ENCODE data around the gene ADGRF5.

- TF ChIP-seq CTCF (conservative IDR thresholded peaks at IDR 0.05; ENCODE audit: low read depth in 2 of 2) (peak; percentile 79 to 100), EZH2 (IDR thresholded peaks at IDR 0.05; ENCODE audit: low read depth, unreplicated experiment) (no peak), POLR2AphosphoS5 (IDR thresholded peaks at IDR 0.05; ENCODE audit: low read depth) (no peak), REST (IDR thresholded peaks at IDR 0.05; ENCODE audit: unreplicated experiment) (no peak)
These were observed 72.9 kb downstream of the ADGRF5 start for GRCh38 chr6:46848684-46849360.

Measured in GM23338 (cell line).